HL-60 (cell line): ENCODE data around the gene PCK1.

ENCODE experiments used
- DNase-seq, 2 experiments: peaks; one replicate each; pipeline ENCODE4 v3.0.0-alpha.2; 2010 to 2020; ENCODE audit warnings: low read depth in 1 of 2, low spot score in 1 of 2
- H3K27ac ChIP-seq: fragments of 250-450 bp; sonication (Bioruptor Pico); replicated peaks from 2 replicates; pipeline ENCODE4 v1.5.1; 2020; ENCODE audit warnings: mild to moderate bottlenecking, moderate library complexity
- H3K27me3 ChIP-seq: fragments of 250-450 bp; sonication (Bioruptor Pico); 2 replicates; pipeline ENCODE4 v1.5.1; 2021; ENCODE audit warnings: mild to moderate bottlenecking, moderate library complexity; ENCODE audit not compliant: insufficient read depth, poor library complexity, severe bottlenecking
- H3K4me3 ChIP-seq: replicated peaks from 2 replicates; pipeline ENCODE4 v1.5.1; 2011; ENCODE audit warnings: mild to moderate bottlenecking, control low read depth, low read length; ENCODE audit not compliant: insufficient read depth
- GABPA ChIP-seq: IDR thresholded peaks from 2 replicates; pipeline ENCODE4 v1.6.1; 2012; ENCODE audit warnings: low read depth
- POLR2AphosphoS5 ChIP-seq: IDR thresholded peaks from 2 replicates; pipeline ENCODE4 v1.6.1; 2012; ENCODE audit warnings: low read depth
- SPI1 ChIP-seq: IDR thresholded peaks from 2 replicates; pipeline ENCODE4 v1.6.1; 2012; ENCODE audit warnings: low read depth, mild to moderate bottlenecking, borderline replicate concordance
- TF ChIP-seq, protein P1 (sequence below): IDR thresholded peaks from 2 replicates; pipeline ENCODE4 v1.6.1; 2012; ENCODE audit warnings: low read depth; ENCODE audit not compliant: insufficient replicate concordance
- TF ChIP-seq, protein P2 (sequence below): IDR thresholded peaks from one replicate; pipeline ENCODE4 v1.5.1; 2011; ENCODE audit warnings: low read length, control low read depth, inconsistent platforms; ENCODE audit not compliant: insufficient read depth

PCK1 gene

DNA sequence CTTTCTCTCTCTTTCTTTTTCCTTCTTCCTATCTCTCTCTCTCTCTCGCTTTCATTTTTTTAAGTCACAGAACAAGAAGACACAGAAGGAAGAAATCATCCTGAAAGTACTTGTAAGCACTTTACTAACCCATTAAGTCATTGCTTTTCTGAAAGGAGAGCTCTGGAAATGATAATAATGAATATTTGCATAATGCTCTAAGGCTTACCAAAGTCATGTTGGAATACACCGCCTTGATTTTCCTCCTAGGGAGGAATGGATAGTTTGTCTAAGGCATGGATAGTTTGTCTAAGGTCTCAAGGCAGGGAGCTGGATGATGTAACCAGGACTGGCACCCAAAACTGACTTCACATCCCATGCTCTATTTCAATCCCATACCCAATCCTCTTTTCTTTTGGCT, 23.1 kb upstream of the PCK1 start:
- DNase-seq: no peak
- Histone ChIP-seq H3K4me3 (no peak overlapping the region), H3K27ac (no peak overlapping the region), H3K27me3 (no peaks in the 10 kb centered on the region)
- TF ChIP-seq GABPA (no peak), POLR2AphosphoS5 (no peak), SPI1 (no peak)
- TF ChIP-seq, protein P1, sequence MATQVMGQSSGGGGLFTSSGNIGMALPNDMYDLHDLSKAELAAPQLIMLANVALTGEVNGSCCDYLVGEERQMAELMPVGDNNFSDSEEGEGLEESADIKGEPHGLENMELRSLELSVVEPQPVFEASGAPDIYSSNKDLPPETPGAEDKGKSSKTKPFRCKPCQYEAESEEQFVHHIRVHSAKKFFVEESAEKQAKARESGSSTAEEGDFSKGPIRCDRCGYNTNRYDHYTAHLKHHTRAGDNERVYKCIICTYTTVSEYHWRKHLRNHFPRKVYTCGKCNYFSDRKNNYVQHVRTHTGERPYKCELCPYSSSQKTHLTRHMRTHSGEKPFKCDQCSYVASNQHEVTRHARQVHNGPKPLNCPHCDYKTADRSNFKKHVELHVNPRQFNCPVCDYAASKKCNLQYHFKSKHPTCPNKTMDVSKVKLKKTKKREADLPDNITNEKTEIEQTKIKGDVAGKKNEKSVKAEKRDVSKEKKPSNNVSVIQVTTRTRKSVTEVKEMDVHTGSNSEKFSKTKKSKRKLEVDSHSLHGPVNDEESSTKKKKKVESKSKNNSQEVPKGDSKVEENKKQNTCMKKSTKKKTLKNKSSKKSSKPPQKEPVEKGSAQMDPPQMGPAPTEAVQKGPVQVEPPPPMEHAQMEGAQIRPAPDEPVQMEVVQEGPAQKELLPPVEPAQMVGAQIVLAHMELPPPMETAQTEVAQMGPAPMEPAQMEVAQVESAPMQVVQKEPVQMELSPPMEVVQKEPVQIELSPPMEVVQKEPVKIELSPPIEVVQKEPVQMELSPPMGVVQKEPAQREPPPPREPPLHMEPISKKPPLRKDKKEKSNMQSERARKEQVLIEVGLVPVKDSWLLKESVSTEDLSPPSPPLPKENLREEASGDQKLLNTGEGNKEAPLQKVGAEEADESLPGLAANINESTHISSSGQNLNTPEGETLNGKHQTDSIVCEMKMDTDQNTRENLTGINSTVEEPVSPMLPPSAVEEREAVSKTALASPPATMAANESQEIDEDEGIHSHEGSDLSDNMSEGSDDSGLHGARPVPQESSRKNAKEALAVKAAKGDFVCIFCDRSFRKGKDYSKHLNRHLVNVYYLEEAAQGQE: no peak
- TF ChIP-seq, protein P2, sequence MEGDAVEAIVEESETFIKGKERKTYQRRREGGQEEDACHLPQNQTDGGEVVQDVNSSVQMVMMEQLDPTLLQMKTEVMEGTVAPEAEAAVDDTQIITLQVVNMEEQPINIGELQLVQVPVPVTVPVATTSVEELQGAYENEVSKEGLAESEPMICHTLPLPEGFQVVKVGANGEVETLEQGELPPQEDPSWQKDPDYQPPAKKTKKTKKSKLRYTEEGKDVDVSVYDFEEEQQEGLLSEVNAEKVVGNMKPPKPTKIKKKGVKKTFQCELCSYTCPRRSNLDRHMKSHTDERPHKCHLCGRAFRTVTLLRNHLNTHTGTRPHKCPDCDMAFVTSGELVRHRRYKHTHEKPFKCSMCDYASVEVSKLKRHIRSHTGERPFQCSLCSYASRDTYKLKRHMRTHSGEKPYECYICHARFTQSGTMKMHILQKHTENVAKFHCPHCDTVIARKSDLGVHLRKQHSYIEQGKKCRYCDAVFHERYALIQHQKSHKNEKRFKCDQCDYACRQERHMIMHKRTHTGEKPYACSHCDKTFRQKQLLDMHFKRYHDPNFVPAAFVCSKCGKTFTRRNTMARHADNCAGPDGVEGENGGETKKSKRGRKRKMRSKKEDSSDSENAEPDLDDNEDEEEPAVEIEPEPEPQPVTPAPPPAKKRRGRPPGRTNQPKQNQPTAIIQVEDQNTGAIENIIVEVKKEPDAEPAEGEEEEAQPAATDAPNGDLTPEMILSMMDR: no peak

DNA sequence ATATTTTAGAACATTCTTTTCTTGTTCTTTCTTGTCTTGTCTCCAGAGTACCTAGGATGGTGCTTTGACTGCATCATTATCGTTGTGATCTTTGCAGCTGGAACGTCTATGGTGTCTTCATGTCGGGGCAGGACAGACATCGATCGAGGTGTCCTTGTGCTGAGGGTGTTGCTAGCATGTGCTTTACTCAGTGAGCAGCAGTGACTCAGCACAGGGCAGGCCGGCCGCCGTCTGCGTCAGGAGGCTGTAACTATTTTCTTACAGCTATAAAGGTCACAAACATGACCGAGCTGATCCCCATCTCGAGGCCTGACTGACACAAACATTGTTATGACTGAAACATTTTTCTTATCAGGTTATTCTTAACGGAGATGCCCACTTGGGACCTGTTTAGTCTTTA, 21.0 kb upstream of the PCK1 start:
- Histone ChIP-seq H3K4me3 (no peak overlapping the region), H3K27ac (no peak overlapping the region), H3K27me3 (peaks cover 5% of the 10 kb centered on the region)
- DNase-seq: no peak
- TF ChIP-seq GABPA (no peak), POLR2AphosphoS5 (no peak), SPI1 (no peak)
- TF ChIP-seq, protein P1: no peak
- TF ChIP-seq, protein P2: no peak

DNA sequence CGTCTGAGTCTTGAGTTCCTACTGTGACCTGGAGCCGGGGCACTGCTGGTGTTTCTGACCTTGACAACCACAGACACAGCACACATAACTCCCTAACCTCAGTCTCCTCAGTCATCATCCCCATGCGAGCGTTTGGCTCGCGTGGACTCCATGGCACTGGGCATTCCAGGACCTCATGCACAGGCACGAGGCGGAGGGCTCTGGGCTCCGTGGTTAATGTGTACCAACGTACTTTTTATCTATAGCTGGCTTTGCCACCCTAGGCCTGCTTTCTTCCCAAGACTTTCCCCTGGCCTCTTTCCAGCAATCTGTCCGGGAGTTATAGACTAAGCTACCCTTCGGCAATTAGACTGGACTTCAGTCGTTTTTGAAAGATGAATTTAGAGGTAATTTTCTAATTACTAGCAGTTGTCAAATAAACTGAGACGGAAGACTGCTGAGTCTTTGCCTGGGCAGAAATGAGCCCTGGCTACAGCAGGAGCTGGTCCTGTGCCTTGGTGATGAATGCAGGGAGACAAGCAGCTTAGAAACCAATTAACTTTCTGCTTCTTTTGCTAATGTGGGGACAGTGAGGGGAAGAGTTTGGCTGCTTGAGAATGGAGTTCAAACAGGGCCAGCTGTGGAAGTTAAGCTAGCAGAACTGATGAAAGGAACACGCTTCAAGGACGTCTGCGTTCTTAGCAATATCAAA, 19.9 kb upstream of the PCK1 start:
- TF ChIP-seq SPI1 (no peak), POLR2AphosphoS5 (no peak), GABPA (no peak)
- TF ChIP-seq, protein P1: no peak
- TF ChIP-seq, protein P2: no peak
- DNase-seq: no peak
- peaks cover 9% of the 10 kb centered on the region for H3K27me3 ChIP-seq

More for the DNA sequence above, 19.9 kb upstream of the PCK1 start:
- Histone ChIP-seq H3K27ac (no peak overlapping the region), H3K4me3 (no peak overlapping the region)
